Cardiac fibroblast (primary cell): ENCODE measurements around the gene G3BP2.

Experiments
- DNase-seq, 2 donors: peaks; one replicate each; pipeline versions ENCODE4 v3.0.0 to v3.0.0-alpha.2; 2010; ENCODE audit warnings: low read depth in 2 of 2
- H3K4me3 ChIP-seq, 2 donors: replicated peaks in 1 of 2; 1 replicate in 1 of 2; 2 replicates in 1 of 2; pipeline ENCODE4 v1.5.1; 2011; ENCODE audit warnings: low read depth in 2 of 2, low read length in 2 of 2, mild to moderate bottlenecking in 2 of 2, moderate library complexity in 1 of 2
- CTCF ChIP-seq: IDR thresholded peaks from one replicate; pipeline ENCODE4 v1.5.1; 2011; ENCODE audit warnings: low read depth, mild to moderate bottlenecking, low read length, inconsistent platforms

The G3BP2 gene

DNA sequence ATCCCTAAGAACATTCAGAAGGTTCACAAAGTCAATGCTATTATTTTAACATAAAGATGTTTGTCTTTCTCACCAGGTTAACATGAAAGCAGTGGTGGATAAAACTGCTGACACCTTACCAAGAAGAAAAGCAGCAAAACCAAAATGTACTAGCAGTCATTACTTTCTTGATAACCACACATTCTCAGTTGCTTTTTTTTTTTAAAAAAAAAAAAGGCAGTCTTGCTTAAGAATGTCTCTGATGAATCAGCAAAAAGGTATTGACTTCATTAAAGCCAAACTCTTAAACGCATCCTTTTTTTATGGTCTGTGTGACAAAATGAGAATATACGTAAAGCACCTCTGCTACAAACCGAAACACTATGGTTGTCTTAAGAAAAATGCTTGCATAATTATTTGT lies 74.8 kb downstream of the G3BP2 start:
- TF ChIP-seq CTCF: no peak
- H3K4me3 ChIP-seq: no peak overlapping the region
- DNase-seq: peak; percentile 44 to 62

GRCh38 chr4:75596061-75596460 lies 77.2 kb downstream of the G3BP2 start:
- no peak for TF ChIP-seq CTCF
- DNase-seq: no peak
- H3K4me3 ChIP-seq: no peak overlapping the region

- no peak overlapping the region for H3K4me3 ChIP-seq
- TF ChIP-seq CTCF: no peak
- DNase-seq: no peak
Observed at GRCh38 chr4:75593393-75593792, 79.8 kb downstream of the G3BP2 start.
